ENCODE data around the gene ANO10. TPM values are rescaled to one million over a fixed set of nuclear protein-coding genes. Genes with fewer than 3 reads are reported as not detected.

ANO10 gene
- total and polyA plus RNA-seq, 2 of the 8 experiments (the other 6 are each of a cell fraction or from before 2014, with no cell fraction given): 38.0 to 53.2 TPM

GRCh38 chr3:43618142-43618541, 3.7 kb downstream of the ANO10 start:
- no peak overlapping the region for H3K27ac ChIP-seq (ENCODE audit: low read depth, low read length)
- WGBS, 2 experiments (ENCODE audit: extremely low coverage in 1 of 2, insufficient coverage in 1 of 2, insufficient read length in 1 of 2, insufficient replicate concordance in 2 of 2, low coverage in 1 of 2, low lambda C conversion rate in 2 of 2, missing lambda C conversion rate in 1 of 2): 89% methylated on average over 1 of the region's 1 CpG; no CpG with 5 or more reads in 1 of the 2 experiments
- no peak for TF ChIP-seq POLR2AphosphoS5 (IDR thresholded peaks at IDR 0.05; ENCODE audit: low read depth, low read length)
- TF ChIP-seq CBX5 (IDR thresholded peaks at IDR 0.05; ENCODE audit: low read depth, low read length): no peak
- TF ChIP-seq POU5F1 (IDR thresholded peaks at IDR 0.05; ENCODE audit: low read depth, low read length): no peak
- no peak for TF ChIP-seq SP2 (IDR thresholded peaks at IDR 0.05; ENCODE audit: low read length)
- no peak for TF ChIP-seq SP4 (IDR thresholded peaks at IDR 0.05; ENCODE audit: low read length)
- TF ChIP-seq RNF2 (IDR thresholded peaks at IDR 0.05; ENCODE audit: borderline replicate concordance, low read depth, low read length, missing control alignments, poor library complexity, severe bottlenecking): no peak
- no peak for TF ChIP-seq EP300 (IDR thresholded peaks at IDR 0.05; ENCODE audit: borderline replicate concordance in 1 of 2, low read depth in 2 of 2, low read length in 2 of 2)

More at GRCh38 chr3:43618142-43618541, 3.7 kb downstream of the ANO10 start:
- no peak overlapping the region for H3K56ac ChIP-seq (replicated peaks; ENCODE audit: insufficient read length, low read depth, low read length)
- H4K20me1 ChIP-seq (replicated peaks in 1 of 2; ENCODE audit: control insufficient read depth in 1 of 2, insufficient read depth in 2 of 2, low read length in 2 of 2): no peaks in the 10 kb centered on the region
- no peaks in the 10 kb centered on the region for H3K27me3 ChIP-seq (replicated peaks in 1 of 4; ENCODE audit: control insufficient read depth in 3 of 4, extremely low read depth in 1 of 4, insufficient read depth in 3 of 4, low read length in 3 of 4)
- no peaks in the 10 kb centered on the region for H3K36me3 ChIP-seq (ENCODE audit: control insufficient read depth in 2 of 4, insufficient read depth in 4 of 4, low read length in 3 of 4)
- H3K4me1 ChIP-seq (replicated peaks in 1 of 4; ENCODE audit: control insufficient read depth in 3 of 4, insufficient read depth in 4 of 4, low read length in 3 of 4): peaks cover 0 to 3% (median 1%) of the 10 kb centered on the region in 4 experiments; a peak in 2 of 7 replicates
- no peak for FAIRE-seq
- CTCF ChIA-PET (ENCODE audit: partially characterized antibody): no interaction called here
- no peak overlapping the region for H3K4me2 ChIP-seq (ENCODE audit: insufficient read depth in 1 of 2, low read depth in 2 of 2, low read length in 2 of 2)
- peaks cover 8% of the 10 kb centered on the region; the same call in 1 of the 2 replicates for H3K23me2 ChIP-seq (ENCODE audit: low read depth, low read length)
- no peak overlapping the region for H3K14ac ChIP-seq (ENCODE audit: insufficient read length)
- H2BK5ac ChIP-seq (ENCODE audit: low read depth, low read length): no peak overlapping the region
- peaks cover 0 to 70% of the 10 kb centered on the region in 2 experiments; a peak in 2 of 4 replicates for H3K79me2 ChIP-seq (ENCODE audit: control insufficient read depth in 1 of 2, insufficient read depth in 2 of 2, low read length in 2 of 2)
- no peak overlapping the region for H2BK120ac ChIP-seq (replicated peaks; ENCODE audit: low read depth, low read length)
- no peak overlapping the region for H2AFZ ChIP-seq (ENCODE audit: low read length)
- H3K9me3 ChIP-seq (ENCODE audit: insufficient read depth in 2 of 2, low read depth in 1 of 2, low read length in 1 of 2): no peaks in the 10 kb centered on the region
- H2BK12ac ChIP-seq (ENCODE audit: low read depth, low read length): no peak overlapping the region
- no peak overlapping the region for H2BK20ac ChIP-seq (ENCODE audit: low read length)
- no peak overlapping the region for H2AK5ac ChIP-seq (ENCODE audit: low read depth, low read length)
- H3K4ac ChIP-seq (replicated peaks; ENCODE audit: insufficient read length, low read depth, low read length): no peak overlapping the region
- no peak overlapping the region for H3K4me3 ChIP-seq (ENCODE audit: extremely low read depth in 1 of 4, insufficient read depth in 2 of 4, low read depth in 3 of 4, low read length in 4 of 4)
- POLR2A ChIA-PET (ENCODE audit: partially characterized antibody): no interaction called here
- DNase-seq (ENCODE audit: low read depth in 1 of 2, low spot score in 2 of 2): no peak
- no peak overlapping the region for H4K91ac ChIP-seq (replicated peaks; ENCODE audit: insufficient read length, low read length)
- peaks cover 9% of the 10 kb centered on the region for H3K79me1 ChIP-seq (ENCODE audit: low read depth, low read length)
- H4K5ac ChIP-seq (ENCODE audit: insufficient read length, low read depth, low read length): no peak overlapping the region
- H3K9ac ChIP-seq (replicated peaks in 1 of 4; ENCODE audit: extremely low read depth in 1 of 4, low read depth in 3 of 4, low read length in 3 of 4): no peak overlapping the region
- H3K18ac ChIP-seq (ENCODE audit: extremely low read depth, low read length): no peak overlapping the region
- no peak overlapping the region for H3K23ac ChIP-seq (ENCODE audit: insufficient read length)
- H2BK15ac ChIP-seq (ENCODE audit: low read length): no peak overlapping the region
- no peak overlapping the region for H4K8ac ChIP-seq (ENCODE audit: extremely low read depth, insufficient read depth, low read length)

All from H1 (cell line).